OCI-LY1 (cell line): Measurements from ENCODE around the gene PRKD2.

Source experiments
- CTCF ChIP-seq: fragments of 200-600 bp; sonication (generic), shearing (Covaris generic); IDR thresholded peaks from 2 replicates; pipeline ENCODE4 v1.5.1; 2017; ENCODE audit warnings: mild to moderate bottlenecking, antibody characterized with exemption, low read length, moderate library complexity, mixed read lengths
- EZH2 ChIP-seq: fragments of 200-600 bp; sonication (generic), shearing (Covaris generic); IDR thresholded peaks from 2 replicates; pipeline ENCODE4 v1.8.0; 2017; ENCODE audit warnings: borderline replicate concordance, mixed run types, mild to moderate bottlenecking, antibody characterized with exemption, low read length, moderate library complexity, mixed read lengths

- no peak for TF ChIP-seq EZH2
- no peak for TF ChIP-seq CTCF
Observed at GRCh38 chr19:46718934-46719622, 2.2 kb upstream of the PRKD2 start.
